ENCODE measurements around the gene ERP27.

ERP27 gene

DNA sequence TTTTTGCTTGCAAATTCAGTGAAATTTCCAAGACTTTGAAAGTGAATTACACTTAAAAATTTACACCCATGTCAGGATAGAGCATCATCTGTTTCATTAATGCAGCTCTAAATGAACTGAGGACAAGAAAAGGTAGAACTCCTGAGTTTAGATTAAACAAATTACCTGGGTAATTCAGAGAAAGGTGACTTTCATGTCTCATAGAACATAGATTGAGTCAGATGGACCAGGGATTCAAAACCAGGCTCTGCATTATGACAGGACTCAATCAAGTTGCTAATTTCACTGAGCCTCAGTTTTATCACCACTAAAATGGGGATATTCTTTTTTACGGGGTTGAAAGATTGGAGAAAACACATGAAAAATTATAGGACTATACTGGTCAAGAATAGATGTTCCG, 18.6 kb upstream of the ERP27 start:
- H3K4me3 ChIP-seq (ENCODE audit: low read depth, low read length), result peak overlapping the region; percentile 98
- DNase-seq (ENCODE audit: low read depth), result no peak
- TF ChIP-seq MAX (IDR thresholded peaks at IDR 0.05; ENCODE audit: low read depth, low read length), result no peak
- TF ChIP-seq, protein P1, sequence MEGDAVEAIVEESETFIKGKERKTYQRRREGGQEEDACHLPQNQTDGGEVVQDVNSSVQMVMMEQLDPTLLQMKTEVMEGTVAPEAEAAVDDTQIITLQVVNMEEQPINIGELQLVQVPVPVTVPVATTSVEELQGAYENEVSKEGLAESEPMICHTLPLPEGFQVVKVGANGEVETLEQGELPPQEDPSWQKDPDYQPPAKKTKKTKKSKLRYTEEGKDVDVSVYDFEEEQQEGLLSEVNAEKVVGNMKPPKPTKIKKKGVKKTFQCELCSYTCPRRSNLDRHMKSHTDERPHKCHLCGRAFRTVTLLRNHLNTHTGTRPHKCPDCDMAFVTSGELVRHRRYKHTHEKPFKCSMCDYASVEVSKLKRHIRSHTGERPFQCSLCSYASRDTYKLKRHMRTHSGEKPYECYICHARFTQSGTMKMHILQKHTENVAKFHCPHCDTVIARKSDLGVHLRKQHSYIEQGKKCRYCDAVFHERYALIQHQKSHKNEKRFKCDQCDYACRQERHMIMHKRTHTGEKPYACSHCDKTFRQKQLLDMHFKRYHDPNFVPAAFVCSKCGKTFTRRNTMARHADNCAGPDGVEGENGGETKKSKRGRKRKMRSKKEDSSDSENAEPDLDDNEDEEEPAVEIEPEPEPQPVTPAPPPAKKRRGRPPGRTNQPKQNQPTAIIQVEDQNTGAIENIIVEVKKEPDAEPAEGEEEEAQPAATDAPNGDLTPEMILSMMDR (IDR thresholded peaks at IDR 0.05; ENCODE audit: low read depth, low read length), result no peak
- TF ChIP-seq POLR2A (IDR thresholded peaks at IDR 0.05; ENCODE audit: extremely low read depth, insufficient read length), result no peak
- TF ChIP-seq MYC (IDR thresholded peaks at IDR 0.05; ENCODE audit: low read depth, low read length), result no peak

- DNase-seq (ENCODE audit: low read depth), result peak; percentile 92
- TF ChIP-seq, protein P1 (IDR thresholded peaks at IDR 0.05; ENCODE audit: low read depth, low read length), result no peak
- TF ChIP-seq MAX (IDR thresholded peaks at IDR 0.05; ENCODE audit: low read depth, low read length), result peak; percentile 78
- TF ChIP-seq POLR2A (IDR thresholded peaks at IDR 0.05; ENCODE audit: extremely low read depth, insufficient read length), result no peak
- no peak for TF ChIP-seq MYC (IDR thresholded peaks at IDR 0.05; ENCODE audit: low read depth, low read length)
- peak overlapping the region; percentile 62 for H3K4me3 ChIP-seq (ENCODE audit: low read depth, low read length)
Observed at GRCh38 chr12:14956024-14956891, 17.9 kb upstream of the ERP27 start.

DNA sequence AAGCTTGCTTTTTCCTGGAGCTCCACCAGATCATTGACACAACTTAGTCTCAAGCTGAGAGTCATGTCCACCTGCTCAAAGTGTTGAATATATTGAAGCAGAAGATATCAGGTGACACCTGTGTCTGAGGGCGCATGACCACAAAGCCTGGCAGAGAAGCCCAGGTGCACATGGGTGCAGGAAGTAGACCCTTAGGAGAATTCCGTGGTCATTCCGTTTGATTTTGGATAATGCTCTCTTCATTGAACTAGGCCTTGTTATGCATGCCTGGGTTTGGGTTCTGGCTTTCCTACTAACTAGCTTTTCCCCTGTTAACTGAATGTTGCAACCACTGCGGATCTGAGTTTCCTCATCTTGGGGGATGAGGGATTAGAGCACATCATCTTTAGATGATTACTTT, 15.9 kb upstream of the ERP27 start:
- DNase-seq (ENCODE audit: low read depth), result peak; percentile 58
- TF ChIP-seq POLR2A (IDR thresholded peaks at IDR 0.05; ENCODE audit: extremely low read depth, insufficient read length), result no peak
- no peak for TF ChIP-seq MYC (IDR thresholded peaks at IDR 0.05; ENCODE audit: low read depth, low read length)
- TF ChIP-seq, protein P1 (IDR thresholded peaks at IDR 0.05; ENCODE audit: low read depth, low read length), result no peak
- TF ChIP-seq MAX (IDR thresholded peaks at IDR 0.05; ENCODE audit: low read depth, low read length), result no peak
- H3K4me3 ChIP-seq (ENCODE audit: low read depth, low read length), result peak overlapping the region; percentile 62

DNA sequence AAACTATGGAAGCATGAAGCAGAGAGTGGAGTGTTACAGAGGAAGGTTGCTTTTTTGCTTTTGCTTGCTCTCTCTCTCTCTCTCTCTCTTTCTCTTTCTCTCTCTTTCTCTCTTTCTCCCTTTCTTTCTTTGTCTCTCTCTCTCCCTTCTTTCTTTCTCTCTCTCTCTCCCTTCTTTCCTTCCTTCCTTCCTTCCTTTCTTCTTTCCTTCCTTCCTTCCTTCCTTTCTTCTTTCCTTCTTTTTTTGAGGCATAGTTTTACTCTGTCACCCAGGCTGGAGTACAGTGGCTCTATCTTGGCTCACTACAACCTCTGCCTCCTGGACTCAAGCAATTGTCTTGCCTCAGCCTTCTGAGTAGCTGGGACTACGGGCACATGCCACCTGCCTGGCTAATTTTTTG, 15.4 kb upstream of the ERP27 start:
- TF ChIP-seq POLR2A (IDR thresholded peaks at IDR 0.05; ENCODE audit: extremely low read depth, insufficient read length) (no peak), MAX (IDR thresholded peaks at IDR 0.05; ENCODE audit: low read depth, low read length) (no peak), MYC (IDR thresholded peaks at IDR 0.05; ENCODE audit: low read depth, low read length) (no peak)
- TF ChIP-seq, protein P1 (IDR thresholded peaks at IDR 0.05; ENCODE audit: low read depth, low read length), result no peak
- no peak for DNase-seq (ENCODE audit: low read depth)
- H3K4me3 ChIP-seq (ENCODE audit: low read depth, low read length), result peak overlapping the region; percentile 62

GRCh38 chr12:14952299-14952921, 14.1 kb upstream of the ERP27 start:
- DNase-seq (ENCODE audit: low read depth), result peak; percentile 69
- no peak overlapping the region for H3K4me3 ChIP-seq (ENCODE audit: low read depth, low read length)
- TF ChIP-seq MYC (IDR thresholded peaks at IDR 0.05; ENCODE audit: low read depth, low read length), result no peak
- no peak for TF ChIP-seq POLR2A (IDR thresholded peaks at IDR 0.05; ENCODE audit: extremely low read depth, insufficient read length)
- TF ChIP-seq, protein P1 (IDR thresholded peaks at IDR 0.05; ENCODE audit: low read depth, low read length), result no peak
- TF ChIP-seq MAX (IDR thresholded peaks at IDR 0.05; ENCODE audit: low read depth, low read length), result no peak; the same call in 1 of the 2 replicates
